Tibial nerve (tissue), 4 donors: ENCODE results near the gene ABCF2. TPM values are rescaled to one million over a fixed set of nuclear protein-coding genes. Genes with fewer than 3 reads are reported as not detected.

ENCODE experiments used
- DNase-seq, 2 donors: peaks; one replicate each; pipeline ENCODE4 v3.0.0-alpha.2; 2019; ENCODE audit warnings: low spot score in 2 of 2
- H3K27ac ChIP-seq, 4 donors: fragments of 200-600 bp; sonication (generic) in 3 of 4; one replicate each; pipeline ENCODE4 v1.5.1; 2017 to 2019; ENCODE audit warnings: mild to moderate bottlenecking in 1 of 4
- H3K27me3 ChIP-seq, 2 donors: fragments of 200-600 bp; sonication (generic) in 1 of 2; one replicate each; pipeline versions ENCODE4 v1.5.1 to v1.6.0; 2017 to 2019
- H3K36me3 ChIP-seq, 3 donors: fragments of 200-600 bp; sonication (generic); one replicate each; pipeline ENCODE4 v1.5.1; 2018 to 2019
- H3K4me1 ChIP-seq, 4 donors: fragments of 200-600 bp; sonication (generic) in 3 of 4; one replicate each; pipeline ENCODE4 v1.5.1; 2017 to 2019
- H3K4me3 ChIP-seq, 4 donors: fragments of 200-600 bp; sonication (generic) in 3 of 4; one replicate each; pipeline ENCODE4 v1.5.1; 2017 to 2019; ENCODE audit warnings: mild to moderate bottlenecking in 1 of 4, moderate library complexity in 1 of 4
- H3K9me3 ChIP-seq, 4 donors: fragments of 200-600 bp; sonication (generic) in 3 of 4; one replicate each; pipeline ENCODE4 v1.5.1; 2017 to 2019
- CTCF ChIP-seq, 5 experiments: fragments of 200-600 bp in 3 of 5; fragments of 450-650 bp in 2 of 5; sonication (generic) in 3 of 5; IDR thresholded peaks; one replicate each; pipeline ENCODE4 v1.5.1; 2016 to 2019; ENCODE audit warnings: antibody characterized with exemption in 5 of 5, mild to moderate bottlenecking in 3 of 5, moderate library complexity in 2 of 5
- EP300 ChIP-seq, 2 donors: sonication (generic); formaldehyde crosslinking; IDR thresholded peaks; one replicate each; pipeline ENCODE4 v1.6.1; 2017; ENCODE audit warnings: antibody characterized with exemption in 2 of 2, mild to moderate bottlenecking in 1 of 2
- POLR2A ChIP-seq, 2 donors: fragments of 450-650 bp; IDR thresholded peaks; one replicate each; pipeline ENCODE4 v1.6.1; 2017; ENCODE audit warnings: antibody characterized with exemption in 2 of 2, mild to moderate bottlenecking in 2 of 2, moderate library complexity in 2 of 2
- WGBS, 2 donors: methylation state at CpG; one replicate each; pipeline ENCODE4 v1.1.5; 2018; 5-methylcytosine and 5-hydroxymethylcytosine counted together
- total RNA-seq, 4 donors: library from RNA; depleted of rRNA; stranded (reverse); fragments of >200 nt; gene quantifications; one replicate each; pipeline ENCODE4 v1.1.0, GENCODE V29; 2016

Gene ABCF2
- total RNA-seq, 4 donors from 2014 or later = 34.3 to 72.9 (median 34.9) TPM

- H3K27me3 ChIP-seq = no peaks in the 10 kb centered on the region
- H3K27ac ChIP-seq = peak overlapping the region in 3 of 4 donors; percentile 66 to 83 (median 83)
- H3K9me3 ChIP-seq = no peaks in the 10 kb centered on the region
- H3K36me3 ChIP-seq = peaks cover 2 to 35% (median 3%) of the 10 kb centered on the region in 3 donors
- peaks cover 0 to 27% (median 15%) of the 10 kb centered on the region in 4 donors for H3K4me1 ChIP-seq
- TF ChIP-seq POLR2A (IDR thresholded peaks at IDR 0.05) (no peak), EP300 (IDR thresholded peaks at IDR 0.05) (no peak), CTCF (IDR thresholded peaks at IDR 0.05) (no peak)
- DNase-seq = no peak
- 0 to 2% methylated on average over 15 of the region's 15 CpGs for WGBS, 2 donors
- H3K4me3 ChIP-seq = peak overlapping the region; percentile 43 to 95 (median 84)
Observed at GRCh38 chr7:151226560-151226874, 488 bp downstream of the ABCF2 start.

- no peaks in the 10 kb centered on the region for H3K27me3 ChIP-seq
- peaks cover 0 to 26% (median 13%) of the 10 kb centered on the region in 4 donors for H3K4me1 ChIP-seq
- TF ChIP-seq EP300 (IDR thresholded peaks at IDR 0.05) = no peak
- no peak for TF ChIP-seq POLR2A (IDR thresholded peaks at IDR 0.05)
- no peak for TF ChIP-seq CTCF (IDR thresholded peaks at IDR 0.05)
- H3K36me3 ChIP-seq = peaks cover 2 to 40% (median 4%) of the 10 kb centered on the region in 3 donors
- no peaks in the 10 kb centered on the region for H3K9me3 ChIP-seq
- no peak for DNase-seq
- WGBS, 2 donors = 48 to 63% methylated on average over 8 of the region's 8 CpGs
- H3K4me3 ChIP-seq = peak overlapping the region; percentile 43 to 95 (median 84)
- H3K27ac ChIP-seq = no peak overlapping the region
Observed at GRCh38 chr7:151225948-151226510, 976 bp downstream of the ABCF2 start.

- peaks cover 0 to 26% (median 13%) of the 10 kb centered on the region in 4 donors for H3K4me1 ChIP-seq
- WGBS, 2 donors = 88 to 94% methylated on average over 14 of the region's 14 CpGs
- no peaks in the 10 kb centered on the region for H3K27me3 ChIP-seq
- no peak overlapping the region for H3K4me3 ChIP-seq
- no peaks in the 10 kb centered on the region for H3K9me3 ChIP-seq
- H3K36me3 ChIP-seq = peaks cover 2 to 63% (median 16%) of the 10 kb centered on the region in 3 donors
- no peak for DNase-seq
- no peak overlapping the region for H3K27ac ChIP-seq
- no peak for TF ChIP-seq EP300 (IDR thresholded peaks at IDR 0.05)
- no peak for TF ChIP-seq CTCF (IDR thresholded peaks at IDR 0.05)
- no peak for TF ChIP-seq POLR2A (IDR thresholded peaks at IDR 0.05)
Observed at GRCh38 chr7:151223728-151224127, 3.3 kb downstream of the ABCF2 start.

- Histone ChIP-seq H3K27ac (no peak overlapping the region), H3K36me3 (peaks cover 0 to 100% (median 35%) of the 10 kb centered on the region in 3 donors), H3K4me1 (no peaks in the 10 kb centered on the region), H3K27me3 (no peaks in the 10 kb centered on the region), H3K4me3 (no peak overlapping the region), H3K9me3 (no peaks in the 10 kb centered on the region)
- TF ChIP-seq POLR2A (IDR thresholded peaks at IDR 0.05) (no peak), CTCF (IDR thresholded peaks at IDR 0.05) (no peak), EP300 (IDR thresholded peaks at IDR 0.05) (no peak)
- no peak for DNase-seq
- 86 to 88% methylated on average over 9 of the region's 9 CpGs for WGBS, 2 donors
Observed at GRCh38 chr7:151218170-151218569, 8.8 kb downstream of the ABCF2 start.

GRCh38 chr7:151215396-151215795 is 11.6 kb downstream of the ABCF2 start:
- peaks cover 0 to 100% (median 25%) of the 10 kb centered on the region in 3 donors for H3K36me3 ChIP-seq

More at GRCh38 chr7:151215396-151215795, 11.6 kb downstream of the ABCF2 start:
- TF ChIP-seq POLR2A (IDR thresholded peaks at IDR 0.05) (no peak), CTCF (IDR thresholded peaks at IDR 0.05) (no peak), EP300 (IDR thresholded peaks at IDR 0.05) (no peak)
- no peak for DNase-seq
- H3K9me3 ChIP-seq = no peaks in the 10 kb centered on the region
- H3K27ac ChIP-seq = no peak overlapping the region
- no peaks in the 10 kb centered on the region for H3K27me3 ChIP-seq
- H3K4me3 ChIP-seq = no peak overlapping the region
- no peaks in the 10 kb centered on the region for H3K4me1 ChIP-seq
- WGBS, 2 donors = 93 to 96% methylated on average over 5 of the region's 5 CpGs
